ENCODE data around the gene RELB.

RELB gene

GRCh38 chr19:45063851-45064801, 62.9 kb downstream of the RELB start:
- no peak for DNase-seq

DNA sequence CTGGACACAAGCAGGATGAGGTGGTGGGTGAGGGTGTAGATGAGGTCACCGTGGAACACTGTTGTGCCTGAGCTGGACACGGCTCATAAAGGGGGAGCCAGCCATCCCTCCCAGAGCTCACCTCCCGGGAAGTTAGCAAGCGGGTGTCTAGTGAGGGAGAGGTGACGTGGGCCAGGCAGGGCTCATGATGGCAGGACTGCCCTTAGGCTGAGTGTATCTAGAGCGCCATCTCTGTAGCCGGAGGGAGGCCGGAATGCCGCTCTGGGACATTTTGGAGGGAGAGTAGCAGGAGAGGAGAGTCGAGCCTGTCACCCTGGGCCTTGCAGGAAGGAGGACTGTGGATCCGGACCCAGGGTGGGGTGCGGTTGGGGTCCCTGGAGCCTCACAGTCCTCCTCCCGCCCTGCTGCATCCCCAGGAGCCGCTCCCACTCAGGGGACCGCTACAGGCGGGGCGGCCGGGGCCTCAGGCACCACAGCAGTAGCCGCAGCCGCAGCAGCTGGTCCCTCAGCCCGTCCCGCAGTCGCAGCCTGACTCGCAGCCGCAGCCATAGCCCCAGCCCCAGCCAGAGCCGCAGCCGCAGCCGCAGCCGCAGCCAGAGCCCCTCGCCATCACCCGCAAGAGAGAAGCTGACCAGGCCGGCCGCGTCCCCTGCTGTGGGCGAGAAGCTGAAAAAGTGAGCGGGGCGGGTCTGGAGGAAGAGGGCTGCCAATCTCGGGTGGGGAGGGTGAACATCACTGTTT, 65.8 kb downstream of the RELB start:
- DNase-seq, result no peak

DNA sequence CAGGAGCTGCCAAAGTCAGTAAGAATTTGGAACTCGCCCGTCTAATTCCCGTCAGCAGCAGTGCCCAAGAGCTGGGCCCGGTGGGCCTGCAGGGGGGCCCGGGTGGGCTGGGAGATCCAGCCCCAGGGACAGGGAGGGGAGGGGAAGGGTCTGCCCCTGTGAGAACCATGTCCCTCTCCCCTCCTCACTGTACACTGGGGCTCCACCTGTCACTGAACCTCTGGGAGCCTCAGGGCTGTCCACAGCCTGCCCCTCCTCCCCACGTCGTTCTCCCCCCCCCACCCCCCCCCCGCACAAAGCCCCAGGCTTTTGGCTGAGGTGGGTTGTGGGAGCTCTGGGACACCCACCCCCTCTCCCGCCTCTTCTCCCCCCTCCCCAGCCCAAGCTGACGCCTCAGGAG, 66.8 kb downstream of the RELB start:
- DNase-seq, result no peak

GRCh38 chr19:45069056-45069455, 67.8 kb downstream of the RELB start:
- no peak for DNase-seq

- DNase-seq, result no peak
These were observed 69.0 kb downstream of the RELB start for GRCh38 chr19:45070214-45070613.

DNA sequence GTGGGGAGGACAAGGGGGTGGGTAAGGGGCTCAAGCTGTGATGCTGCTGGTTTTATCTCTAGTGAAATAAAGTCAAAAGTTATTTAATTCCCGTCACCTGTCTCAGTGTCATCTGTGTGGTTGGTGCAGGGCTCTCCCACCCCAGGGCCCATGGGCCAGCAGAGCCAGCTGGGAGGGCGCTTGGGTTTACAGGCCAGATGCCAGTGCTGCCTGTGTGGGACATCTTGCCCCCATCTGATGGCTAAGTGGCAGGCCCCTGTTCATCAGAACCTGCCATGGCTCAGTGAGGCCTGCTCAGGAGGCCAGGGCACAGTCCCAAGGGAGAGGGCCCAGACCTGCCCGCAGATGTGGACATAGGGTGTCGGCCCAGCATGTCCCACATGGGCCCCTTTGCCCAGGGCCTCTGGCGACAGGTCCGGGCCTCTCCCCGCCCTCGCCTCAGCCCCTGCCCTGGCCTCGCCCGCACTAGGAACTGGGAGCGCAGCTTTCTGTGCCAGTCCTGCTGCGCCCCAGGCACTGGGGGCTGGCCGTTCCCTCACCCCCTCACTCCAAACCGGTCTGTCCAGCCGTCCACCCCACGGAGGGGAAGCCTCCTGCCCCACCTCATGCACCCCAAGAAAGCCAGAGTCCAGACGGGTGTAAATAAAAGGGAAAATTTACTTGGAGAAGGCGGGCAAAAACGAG, 69.7 kb downstream of the RELB start:
- no peak for DNase-seq

DNA sequence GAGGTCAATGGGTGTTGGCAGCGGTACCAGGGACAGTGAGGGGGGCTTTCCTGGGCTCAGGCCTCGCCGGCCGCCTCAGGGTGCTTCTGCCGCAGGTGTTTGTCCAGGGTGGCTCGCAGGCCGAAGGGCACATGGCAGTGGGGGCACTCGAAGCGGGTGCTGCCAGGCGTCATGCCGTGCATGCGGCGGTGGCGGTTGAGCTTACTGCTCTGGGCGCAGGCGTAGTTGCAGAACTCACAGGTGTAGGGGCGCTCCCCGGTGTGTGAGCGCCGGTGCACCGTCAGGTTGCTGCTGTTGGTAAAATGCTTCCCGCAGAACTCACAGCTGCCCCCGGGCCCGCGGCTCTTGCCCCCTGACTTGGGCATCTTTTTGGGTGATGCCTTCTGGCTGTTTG, 70.3 kb downstream of the RELB start:
- DNase-seq, result no peak

GRCh38 chr19:45071969-45072790, 70.9 kb downstream of the RELB start:
- no peak for DNase-seq

- DNase-seq, result no peak
These were observed 73.6 kb downstream of the RELB start for GRCh38 chr19:45074744-45075300.

DNA sequence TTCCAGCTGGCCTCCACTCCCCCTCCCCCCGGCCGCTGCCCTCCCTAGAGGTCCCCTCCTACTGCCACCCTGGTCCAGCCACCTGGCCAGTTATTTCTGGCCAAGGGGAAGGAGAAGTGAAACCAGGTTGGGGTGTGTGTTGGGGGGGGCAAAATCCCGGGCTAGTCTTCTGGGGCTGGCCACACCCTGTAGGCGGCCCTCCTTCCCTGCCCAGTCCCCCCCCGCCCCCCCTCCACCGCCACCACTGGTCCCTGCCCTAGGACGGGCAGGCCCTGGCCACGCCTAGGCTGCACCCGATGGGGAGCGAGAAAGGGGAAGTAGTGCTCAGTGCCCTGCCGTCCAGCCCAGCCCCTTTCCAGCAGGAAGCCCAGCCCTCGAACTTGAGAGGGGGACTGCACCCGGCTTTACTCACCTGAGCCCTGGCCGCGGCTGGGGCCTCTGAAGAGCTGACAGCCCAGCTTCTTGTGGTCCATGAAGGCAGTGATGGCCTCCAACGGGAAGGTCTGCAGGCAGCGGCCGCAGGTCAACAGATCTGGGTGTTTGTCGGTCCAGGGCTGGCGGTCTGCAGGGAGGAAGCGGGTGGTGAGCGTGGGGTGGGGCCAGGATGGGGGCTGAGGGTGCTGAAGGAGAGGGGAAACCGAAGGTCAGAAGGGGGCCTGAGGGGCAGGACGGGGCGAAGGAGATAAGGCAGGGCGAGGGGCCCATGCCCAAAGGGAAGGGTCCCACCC, 74.2 kb downstream of the RELB start:
- DNase-seq, result no peak

DNA sequence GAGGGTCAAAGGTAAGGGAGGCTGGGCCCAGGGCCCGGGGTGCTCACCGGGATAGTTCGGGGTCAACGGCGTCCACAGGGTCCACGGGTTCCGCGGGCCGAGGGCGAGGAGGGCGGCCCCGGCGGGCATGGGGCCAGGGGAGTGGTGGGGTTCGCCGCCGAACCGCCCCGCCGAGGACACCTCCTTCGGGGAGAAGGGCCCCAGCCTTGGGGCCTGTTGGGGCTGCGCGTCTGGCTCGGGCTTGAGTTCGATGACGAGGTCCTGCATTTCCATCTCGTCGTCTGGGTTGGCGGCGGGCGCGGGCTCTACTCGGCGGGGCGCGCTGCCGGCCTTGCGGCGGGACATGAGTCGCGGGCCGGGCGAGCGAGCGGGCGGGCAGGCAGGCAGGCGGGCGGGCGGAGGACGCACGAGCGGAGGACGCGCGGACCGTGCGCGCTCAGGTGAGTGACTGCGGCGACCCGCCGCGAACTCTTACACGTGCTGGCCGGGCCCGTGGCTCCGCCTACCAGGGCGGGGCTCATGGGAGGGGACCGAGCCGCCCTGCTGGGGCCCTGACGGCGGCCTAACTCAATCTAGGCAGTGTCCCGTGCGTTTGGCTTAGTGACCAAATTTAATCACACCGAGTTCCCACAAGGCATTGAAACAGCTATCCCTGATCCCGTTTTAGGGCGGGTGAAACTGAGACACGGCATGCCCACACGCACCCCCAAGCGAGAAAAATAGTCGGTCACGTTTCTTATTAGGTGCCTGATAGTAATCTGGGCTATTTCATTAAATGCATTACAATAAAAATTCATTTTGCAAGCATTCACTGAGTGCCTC, 75.0 kb downstream of the RELB start, which contains the start of gene ZNF296:
Gene ZNF296, minus strand, starts transcription at position 450 of the 822 bp plus-strand sequence. Its CDS starts 105 bp downstream, at position 345.
- DNase-seq, result no peak

- DNase-seq, result no peak
These were observed 75.8 kb downstream of the RELB start for GRCh38 chr19:45076851-45077730.

GRCh38 chr19:45078390-45079062, 77.3 kb downstream of the RELB start:
- no peak for DNase-seq

GRCh38 chr19:45079063-45079910, 78.0 kb downstream of the RELB start, which contains the start of gene GEMIN7:
TSS of gene GEMIN7 (plus strand) at chr19:45079260. CDS start at chr19:45090115, 10,855 bp downstream.
- DNase-seq, result peak; percentile 18

- DNase-seq, result no peak
These were observed 78.7 kb downstream of the RELB start for GRCh38 chr19:45079911-45080370.

DNA sequence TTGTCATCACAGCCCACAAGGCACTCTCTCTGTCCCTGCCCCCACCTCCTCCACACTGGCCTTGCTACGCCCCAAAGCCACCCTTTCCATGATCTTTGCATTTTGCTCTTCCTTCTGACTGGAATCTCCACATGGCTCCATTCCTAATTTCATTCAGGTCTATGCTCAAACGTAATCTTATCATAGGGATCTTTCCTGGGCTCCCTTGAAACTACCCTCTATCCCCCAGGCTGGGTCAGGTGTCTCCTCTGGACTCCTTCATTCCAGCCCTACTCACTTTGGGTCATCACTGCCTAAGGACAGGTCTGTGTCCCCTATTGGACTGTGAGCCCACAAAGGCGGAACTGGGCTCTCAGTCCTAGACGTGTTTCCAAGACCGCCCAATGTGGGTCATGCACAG, 80.9 kb downstream of the RELB start:
- no peak for DNase-seq

DNA sequence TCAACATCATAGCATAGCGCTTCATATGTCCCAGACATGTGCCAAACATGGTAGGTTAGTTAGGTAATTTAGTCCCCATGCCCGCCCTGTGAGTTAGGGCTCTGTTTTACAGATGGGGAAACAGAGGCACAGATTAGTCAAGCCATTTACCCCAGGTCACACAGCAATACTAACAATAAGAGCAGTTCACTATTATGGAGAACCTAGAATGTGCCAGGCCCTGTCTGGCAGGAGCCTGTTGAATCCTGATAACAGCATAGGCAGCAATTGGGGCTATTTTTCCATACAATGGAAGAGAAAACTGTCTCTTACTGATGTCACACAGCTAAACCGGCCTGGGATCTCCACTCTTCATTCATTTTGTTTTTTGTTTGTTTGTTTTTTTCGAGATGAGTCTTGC, 85.2 kb downstream of the RELB start:
- DNase-seq, result no peak

- DNase-seq, result no peak
These were observed 86.3 kb downstream of the RELB start for GRCh38 chr19:45087531-45087930.
